Stimulated activated CD4-positive, alpha-beta T cell treated with anti-CD3 and anti-CD28 coated beads, TNF-alpha, amount 100 ng/mL, for 4 hours (primary cell): ENCODE results near the gene PRH1.

Source experiments
- DNase-seq, 3 experiments: peaks; one replicate each; pipeline ENCODE4 v3.0.0-alpha.2; 2020; ENCODE audit warnings: low read depth in 3 of 3

The PRH1 gene

DNA sequence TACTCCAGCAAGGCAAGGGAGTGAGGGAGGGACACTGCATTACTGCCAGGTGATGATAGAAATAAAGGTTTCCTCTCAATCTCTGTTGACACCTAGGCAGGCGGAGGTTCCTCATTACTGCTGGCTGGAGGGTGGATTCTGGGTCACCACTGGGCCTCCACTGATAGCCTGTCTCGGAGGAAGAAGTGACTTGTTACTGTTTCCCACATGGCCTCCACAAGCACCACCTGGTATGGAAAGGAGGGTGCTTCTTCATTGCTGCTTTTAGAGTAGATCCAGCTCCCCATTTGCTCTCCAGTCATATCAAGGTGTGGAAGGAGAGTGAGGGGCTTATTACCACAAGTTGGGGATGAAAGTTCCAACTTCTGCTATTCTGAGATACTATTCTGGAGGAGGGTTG lies 41.2 kb downstream of the PRH1 start:
- no peak for DNase-seq

GRCh38 chr12:10838461-10838860 lies 45.6 kb downstream of the PRH1 start:
- DNase-seq: no peak
